H1 (cell line): ENCODE measurements around the gene GDF9. TPM values are rescaled to one million over a fixed set of nuclear protein-coding genes. Genes with fewer than 3 reads are reported as not detected.
A peak's percentile ranks its signal among the peaks of the same experiment; 100 is the strongest.

Experiments used
- CHD1 ChIP-seq: IDR thresholded peaks from 2 replicates; pipeline ENCODE4 v1.6.1; 2012; ENCODE audit warnings: low read depth, low read length, improper control_type of control experiment
- USF2 ChIP-seq: IDR thresholded peaks from 2 replicates; pipeline ENCODE4 v1.6.1; 2011; ENCODE audit warnings: low read length, improper control_type of control experiment
- YY1 ChIP-seq: IDR thresholded peaks from 2 replicates; pipeline ENCODE4 v1.6.1; 2011; ENCODE audit warnings: low read depth, mild to moderate bottlenecking, low read length
- polyA plus RNA-seq, 7 experiments: library from polyadenylated mRNA; depleted of rRNA in 3 of 7; stranded (reverse) in 5 of 7; unstranded in 2 of 7; fragments of >200 nt in 5 of 7; fragments of 200-250 nt in 2 of 7; gene quantifications; 1 replicate in 5 of 7; 2 replicates in 1 of 7; 4 replicates in 1 of 7; pipeline versions ENCODE4 v1.2.1 to v1.2.3, GENCODE V29; 2011 to 2013; ENCODE audit warnings: missing spikeins in 2 of 7, mixed read lengths in 2 of 7
- total RNA-seq: library from RNA; stranded (reverse); fragmentation: NEBNext Ultra II Directional; extraction: Animal tissue kit (Norgen Biotek cat#: 25700); gene quantifications from 2 replicates; pipeline ENCODE4 v1.2.1, GENCODE V29; 2021

GDF9 gene
- total and polyA plus RNA-seq, 2 of the 8 experiments (the other 6 are each of a cell fraction or from before 2014, with no cell fraction given), result 0.14 TPM; not detected in 1

DNA sequence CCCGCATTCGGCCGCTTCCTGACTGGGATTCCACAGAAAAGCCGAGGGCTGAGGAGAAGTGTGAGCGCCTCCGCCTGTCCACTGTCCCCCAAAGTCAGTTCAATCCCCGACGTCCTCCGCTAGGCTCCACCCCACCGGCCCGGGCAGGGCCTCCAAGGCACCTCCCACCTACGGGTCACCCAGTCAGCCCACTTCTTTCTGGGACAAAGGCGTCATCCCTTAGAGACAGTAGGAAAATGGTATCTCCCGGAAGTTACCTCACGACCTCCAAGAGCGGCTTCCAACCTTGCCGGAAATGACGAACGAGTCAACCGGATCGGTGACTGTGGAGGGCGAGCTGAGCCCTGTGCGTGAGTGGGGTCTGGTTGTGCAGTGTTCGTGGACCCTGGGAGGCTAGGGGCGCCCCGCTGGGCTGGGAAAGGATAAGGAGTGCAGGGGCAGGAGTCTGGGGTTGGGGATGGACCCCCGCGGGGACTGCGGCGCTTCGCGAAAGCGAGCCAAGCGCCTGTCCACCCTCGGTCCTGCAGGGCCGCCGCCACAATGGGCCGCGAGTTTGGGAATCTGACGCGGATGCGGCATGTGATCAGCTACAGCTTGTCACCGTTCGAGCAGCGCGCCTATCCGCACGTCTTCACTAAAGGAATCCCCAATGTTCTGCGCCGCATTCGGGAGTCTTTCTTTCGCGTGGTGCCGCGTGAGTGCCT, at the start of gene GDF9, which contains the start of gene UQCRQ (continued):
- TF ChIP-seq USF2, result peak; percentile 24; the same call in 1 of the 2 replicates
- TF ChIP-seq YY1, result no peak; the same call in 1 of the 2 replicates
- TF ChIP-seq CHD1, result peak; percentile 91
